HG03432 (cell line): Measurements from ENCODE around the gene HNRNPF.
"Not testable (repeated sequence)": the region's sequence is repeated elsewhere in the genome, so short reads cannot be mapped to it uniquely, and the experiment has no call there.

Experiments used
- ATAC-seq: cut with Tn5 transposase; IDR thresholded peaks from one replicate; pipeline ENCODE4 v1.9.1; 2021; ENCODE audit warnings: mild to moderate bottlenecking, moderate library complexity; ENCODE audit not compliant: unreplicated experiment

HNRNPF gene, protein sequence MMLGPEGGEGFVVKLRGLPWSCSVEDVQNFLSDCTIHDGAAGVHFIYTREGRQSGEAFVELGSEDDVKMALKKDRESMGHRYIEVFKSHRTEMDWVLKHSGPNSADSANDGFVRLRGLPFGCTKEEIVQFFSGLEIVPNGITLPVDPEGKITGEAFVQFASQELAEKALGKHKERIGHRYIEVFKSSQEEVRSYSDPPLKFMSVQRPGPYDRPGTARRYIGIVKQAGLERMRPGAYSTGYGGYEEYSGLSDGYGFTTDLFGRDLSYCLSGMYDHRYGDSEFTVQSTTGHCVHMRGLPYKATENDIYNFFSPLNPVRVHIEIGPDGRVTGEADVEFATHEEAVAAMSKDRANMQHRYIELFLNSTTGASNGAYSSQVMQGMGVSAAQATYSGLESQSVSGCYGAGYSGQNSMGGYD

DNA sequence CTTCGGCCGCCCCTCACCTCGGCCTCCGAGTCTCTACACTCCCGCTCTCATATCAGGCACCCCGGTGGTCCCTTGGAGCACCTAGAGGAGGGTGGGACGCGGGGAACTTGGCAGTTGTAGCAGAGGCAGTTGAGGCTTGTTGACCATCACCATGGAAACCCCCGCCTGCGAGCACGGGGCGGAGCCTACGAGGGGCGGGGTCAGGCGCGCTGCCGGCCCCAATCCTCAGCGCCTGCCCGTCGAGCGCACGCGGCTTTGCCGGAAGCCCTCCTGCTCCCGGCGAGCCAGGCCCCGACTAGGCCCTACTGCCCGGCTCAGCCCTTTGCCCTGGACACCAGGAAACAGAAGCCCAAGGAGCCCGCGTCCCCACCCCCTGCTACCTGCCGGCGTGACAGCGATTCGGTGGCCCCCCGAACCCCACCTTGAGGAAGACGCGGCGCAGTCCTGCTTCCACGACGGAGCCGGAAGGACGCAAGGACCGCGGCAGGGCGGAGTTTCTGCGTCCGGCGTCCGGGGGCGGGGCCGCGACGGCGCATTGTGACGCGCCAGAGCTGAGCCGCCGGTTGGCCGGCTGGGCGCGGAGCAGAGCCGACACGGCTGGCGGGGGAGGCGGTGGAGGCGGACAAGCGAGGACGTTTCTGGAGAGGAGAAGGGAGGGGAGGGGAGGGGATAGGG is at the start of gene HNRNPF:
HNRNPF (minus strand) TSS at position 477 of the 675 bp plus-strand sequence. CDS start 21,302 bp downstream, outside the sequence.
- ATAC-seq, result peak; percentile 74

GRCh38 chr10:43458227-43458626 is 49.2 kb upstream of the HNRNPF start:
- ATAC-seq, result no peak

DNA sequence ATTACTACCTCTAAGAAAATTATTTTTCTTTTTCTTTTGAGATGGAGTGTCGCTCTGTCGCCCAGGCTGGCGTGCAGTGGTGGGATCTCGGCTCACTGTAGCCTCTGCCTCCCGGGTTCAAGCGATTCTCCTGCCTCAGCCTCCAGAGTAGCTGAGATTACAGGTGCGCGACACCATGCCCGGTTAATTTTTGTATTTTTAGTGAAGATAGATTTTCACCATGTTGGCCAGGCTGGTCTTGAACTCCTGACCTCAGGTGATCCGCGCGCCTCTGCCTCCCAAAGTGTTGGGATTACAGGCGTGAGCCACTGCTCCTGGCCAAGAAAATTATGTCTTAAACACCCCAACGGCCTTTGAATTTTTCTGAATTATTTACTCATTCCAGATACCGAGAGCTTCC is 47.6 kb upstream of the HNRNPF start:
- ATAC-seq, result not testable (repeated sequence)

- not testable (repeated sequence) for ATAC-seq
Observed at GRCh38 chr10:43454025-43454424, 45.0 kb upstream of the HNRNPF start.

GRCh38 chr10:43453266-43453831 is 44.4 kb upstream of the HNRNPF start:
- ATAC-seq, result peak; percentile 22

DNA sequence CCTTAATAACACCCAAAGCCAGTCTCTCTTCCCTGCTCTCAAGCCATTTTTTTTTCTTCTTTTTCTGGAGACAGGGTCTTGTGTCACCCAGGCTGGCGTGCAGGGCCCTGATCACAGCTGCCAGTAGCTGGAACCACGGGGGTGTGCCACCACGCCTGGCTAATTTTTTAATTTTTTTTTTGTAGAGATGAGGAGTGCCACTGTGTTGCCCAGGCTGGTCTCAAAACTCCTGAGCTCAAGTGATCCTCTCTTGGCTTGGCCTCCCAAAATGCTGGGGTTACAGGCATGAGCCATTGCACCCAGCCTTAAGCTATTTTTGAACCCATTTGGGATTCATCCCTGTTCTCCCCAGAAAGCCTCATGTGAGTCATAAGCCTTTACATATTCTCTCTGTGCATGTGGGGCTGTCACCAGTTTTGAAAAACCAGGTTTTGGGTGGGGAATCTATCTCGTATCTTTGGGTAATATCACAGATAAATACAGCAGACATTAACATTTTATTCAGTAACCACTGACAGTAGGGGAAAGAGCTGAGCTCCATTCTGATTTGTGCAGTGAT is 43.4 kb upstream of the HNRNPF start:
- ATAC-seq, result no peak

DNA sequence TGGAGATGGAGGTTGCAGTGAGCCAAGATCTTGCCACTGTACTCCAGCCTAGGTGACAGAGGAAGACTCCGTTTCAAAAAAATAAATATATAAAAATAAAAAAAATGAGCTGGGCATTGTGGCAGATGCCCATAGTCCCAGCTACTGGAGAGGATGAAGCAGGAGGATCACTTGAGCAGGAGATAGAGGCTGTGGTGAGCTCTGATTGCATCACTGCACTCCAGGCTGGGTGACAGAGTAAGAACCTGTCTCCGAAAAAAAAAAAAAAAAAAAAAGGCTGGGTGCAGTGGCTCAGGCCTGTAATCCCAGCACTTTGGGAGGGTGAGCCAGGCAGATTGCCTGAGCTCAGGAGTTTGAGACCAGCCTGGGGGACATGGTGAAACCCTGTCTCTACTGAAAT is 39.8 kb upstream of the HNRNPF start:
- ATAC-seq, result no peak

- not testable (repeated sequence) for ATAC-seq
Observed at GRCh38 chr10:43446219-43447017, 37.4 kb upstream of the HNRNPF start.

GRCh38 chr10:43444897-43445466 is 36.0 kb upstream of the HNRNPF start:
- ATAC-seq, result no peak

DNA sequence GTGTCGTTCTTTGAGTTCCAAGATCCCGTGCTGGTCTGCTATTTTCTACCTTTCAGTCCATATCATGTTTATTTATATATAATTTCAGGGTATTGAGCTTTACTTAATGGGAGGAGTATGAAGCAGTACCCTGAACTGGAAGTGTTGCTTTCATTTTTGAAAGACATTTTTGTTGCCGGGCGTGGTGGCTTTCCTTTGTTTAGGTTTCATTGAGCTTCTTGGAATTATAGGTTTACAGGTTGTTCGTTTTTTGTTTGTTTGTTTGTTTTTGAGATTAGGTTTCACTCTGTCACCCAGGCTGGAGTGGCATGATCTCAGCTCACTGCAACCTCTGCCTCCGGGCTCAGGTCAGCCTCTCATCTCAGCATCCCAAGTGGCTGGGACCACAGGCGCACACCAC is 35.3 kb upstream of the HNRNPF start:
- ATAC-seq, result no peak

- no peak for ATAC-seq
Observed at GRCh38 chr10:43440463-43441134, 31.6 kb upstream of the HNRNPF start.

GRCh38 chr10:43437141-43437870 is 28.3 kb upstream of the HNRNPF start:
- ATAC-seq, result no peak

GRCh38 chr10:43436291-43437140 is 27.5 kb upstream of the HNRNPF start, which contains the start of gene ZNF487:
TSS of gene ZNF487 (plus strand) at chr10:43437111. CDS start at chr10:43475814, 38,703 bp downstream.
- peak; percentile 97 for ATAC-seq

- ATAC-seq, result no peak
Observed at GRCh38 chr10:43430926-43431663, 22.1 kb upstream of the HNRNPF start.

DNA sequence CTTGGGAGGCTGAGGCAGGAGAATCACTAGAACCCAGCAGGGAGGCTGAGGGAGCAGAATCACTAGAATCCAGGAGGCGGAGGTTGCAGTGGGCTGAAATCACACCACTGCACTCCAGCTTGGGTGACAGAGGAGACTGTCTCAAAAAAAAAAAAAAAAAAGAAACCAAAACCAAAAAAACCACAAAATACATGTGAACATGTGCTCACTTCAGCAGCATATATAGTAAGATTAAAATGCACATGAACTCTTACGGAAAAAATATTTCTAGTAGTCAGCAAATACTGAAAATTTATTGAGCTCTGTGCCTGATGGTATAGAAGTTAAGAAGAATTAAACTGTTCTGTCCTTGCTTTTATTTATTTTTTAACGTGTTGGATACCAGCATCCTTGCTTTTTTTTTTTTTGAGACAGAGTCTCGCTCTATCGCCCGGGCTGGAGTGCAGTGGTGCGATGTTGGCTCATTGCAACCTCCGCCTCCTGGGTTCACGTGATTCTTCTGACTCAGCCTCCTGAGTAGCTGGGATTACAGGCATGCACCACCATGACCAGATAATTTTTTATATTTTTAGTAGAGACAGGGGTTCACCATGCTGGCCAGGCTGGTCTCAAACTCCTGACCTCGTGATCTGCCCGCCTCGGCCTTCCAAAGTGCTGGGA is 18.3 kb upstream of the HNRNPF start:
- peak; percentile 85 for ATAC-seq

DNA sequence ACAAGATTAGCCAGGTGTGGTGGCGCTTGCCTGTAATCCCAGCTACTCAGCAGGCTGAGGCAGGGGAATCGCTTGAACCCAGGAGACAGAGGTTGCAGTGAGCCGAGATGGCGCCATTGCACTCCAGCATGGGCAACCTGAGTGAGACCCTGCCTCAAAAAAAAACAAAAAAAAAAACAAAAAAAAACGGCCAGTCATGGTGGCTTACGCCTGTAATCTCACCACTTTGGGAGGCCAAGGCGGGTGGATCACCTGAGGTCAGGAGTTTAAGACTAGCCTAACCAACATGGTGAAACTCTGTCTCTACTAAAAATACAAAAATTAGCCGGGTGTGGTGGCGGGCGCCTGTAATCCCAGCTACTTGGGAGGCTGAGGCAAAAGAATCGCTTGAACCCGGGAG is 17.5 kb upstream of the HNRNPF start:
- ATAC-seq, result not testable (repeated sequence)

- ATAC-seq, result no peak
Observed at GRCh38 chr10:43424416-43424815, 15.4 kb upstream of the HNRNPF start.
